K562 (cell line): ENCODE results near the gene CEP192.

ENCODE experiments used
- NR2F6 ChIP-seq: fragments of 450-650 bp; formaldehyde crosslinking; IDR thresholded peaks from 2 replicates; pipeline ENCODE4 v1.4.0; 2020; ENCODE audit warnings: mild to moderate bottlenecking
- TBL1XR1 ChIP-seq, 2 experiments: IDR thresholded peaks; 2 replicates each; pipeline ENCODE4 v1.6.1; 2012; ENCODE audit warnings: improper control_type of control experiment in 2 of 2, low read length in 2 of 2, mild to moderate bottlenecking in 1 of 2

DNA sequence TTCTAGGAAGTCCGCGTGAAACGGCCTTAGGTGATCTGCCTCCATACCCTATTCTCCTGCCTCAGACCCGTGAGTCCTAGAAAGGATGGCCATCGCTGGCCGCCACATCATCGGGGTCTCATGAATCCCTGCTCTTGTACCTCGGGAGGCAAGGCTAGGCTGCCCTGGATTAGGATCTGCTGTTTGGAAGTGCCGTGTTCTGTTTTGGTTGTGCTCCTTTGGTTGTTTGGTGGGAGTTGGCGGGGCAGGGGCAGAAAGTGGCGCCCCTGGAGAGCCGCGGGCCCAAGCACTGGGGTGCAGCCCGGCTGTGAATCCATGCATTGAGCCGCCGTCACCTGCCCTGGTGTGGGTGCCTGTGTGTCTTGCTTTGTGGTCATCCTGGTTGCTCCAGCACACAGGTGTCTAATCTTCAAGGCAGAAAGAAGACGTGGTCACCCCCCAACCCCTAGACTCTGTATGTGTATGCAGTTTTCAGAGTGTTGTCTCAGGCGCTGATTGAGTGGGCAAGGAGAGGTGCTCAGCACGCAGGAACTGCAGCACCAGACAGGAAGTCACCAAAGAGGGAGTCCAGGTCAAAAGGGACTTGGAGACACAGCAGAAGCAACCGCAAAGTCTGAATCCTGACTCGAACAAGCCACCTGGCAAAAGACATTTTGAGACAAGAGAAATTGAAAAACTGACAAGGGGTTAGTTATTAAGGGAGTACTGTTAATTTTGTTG lies 147.4 kb downstream of the CEP192 start:
- TF ChIP-seq TBL1XR1 (IDR thresholded peaks at IDR 0.05; ENCODE audit: low read length in 2 of 2) (no peak), NR2F6 (CRISPR knock-in tag) (no peak)
